ENCODE data around the gene RPL9.
"Not testable (repeated sequence)": the region's sequence is repeated elsewhere in the genome, so short reads cannot be mapped to it uniquely, and the experiment has no call there.

Gene RPL9

GRCh38 chr4:39464886-39465501, 6.3 kb upstream of the RPL9 start:
- no peak for DNase-seq

- not testable (repeated sequence) for DNase-seq
Measured at GRCh38 chr4:39458161-39458504, 589 bp downstream of the RPL9 start.

- no peak for DNase-seq
Measured at GRCh38 chr4:39456946-39457763, 1.6 kb downstream of the RPL9 start.

GRCh38 chr4:39455486-39455885, 3.2 kb downstream of the RPL9 start:
- no peak for DNase-seq

GRCh38 chr4:39453738-39454137, 5.0 kb downstream of the RPL9 start:
- DNase-seq = no peak

GRCh38 chr4:39452860-39453587, 5.7 kb downstream of the RPL9 start:
- no peak for DNase-seq

GRCh38 chr4:39452153-39452859, 6.4 kb downstream of the RPL9 start:
- no peak for DNase-seq

GRCh38 chr4:39451423-39452023, 7.2 kb downstream of the RPL9 start:
- no peak for DNase-seq

GRCh38 chr4:39450618-39451017, 8.1 kb downstream of the RPL9 start:
- DNase-seq = no peak

GRCh38 chr4:39446842-39447573, 11.7 kb downstream of the RPL9 start:
- DNase-seq = no peak

GRCh38 chr4:39446483-39446841, 12.3 kb downstream of the RPL9 start:
- DNase-seq = no peak

GRCh38 chr4:39442998-39443397, 15.7 kb downstream of the RPL9 start:
- no peak for DNase-seq

GRCh38 chr4:39441593-39441992, 17.1 kb downstream of the RPL9 start:
- DNase-seq = no peak

- DNase-seq = no peak
Measured at GRCh38 chr4:39435659-39436563, 22.8 kb downstream of the RPL9 start.

GRCh38 chr4:39433878-39434492, 24.7 kb downstream of the RPL9 start:
- DNase-seq = peak; percentile 76

GRCh38 chr4:39429476-39430334, 29.0 kb downstream of the RPL9 start:
- no peak for DNase-seq

GRCh38 chr4:39427520-39428114, 31.1 kb downstream of the RPL9 start:
- DNase-seq = no peak

GRCh38 chr4:39426728-39427127, 32.0 kb downstream of the RPL9 start:
- DNase-seq = no peak

- DNase-seq = not testable (repeated sequence)
Measured at GRCh38 chr4:39425297-39425696, 33.4 kb downstream of the RPL9 start.
